NB4 (cell line): ENCODE measurements around the gene PTPN9.
"Not testable (repeated sequence)": the region's sequence is repeated elsewhere in the genome, so short reads cannot be mapped to it uniquely, and the experiment has no call there.

ENCODE experiments used
- DNase-seq: peaks from one replicate; pipeline ENCODE4 v3.0.0; 2010; ENCODE audit warnings: low read depth
- H3K4me3 ChIP-seq: one replicate; pipeline ENCODE4 v1.5.1; 2011; ENCODE audit warnings: mild to moderate bottlenecking, low read depth, low read length, moderate library complexity
- CTCF ChIP-seq: IDR thresholded peaks from one replicate; pipeline ENCODE4 v1.5.1; 2012; ENCODE audit warnings: low read depth, low read length
- MAX ChIP-seq: IDR thresholded peaks from 2 replicates; pipeline ENCODE4 v1.6.1; 2011; ENCODE audit warnings: low read depth, low read length
- MYC ChIP-seq: IDR thresholded peaks from 2 replicates; pipeline ENCODE4 v1.6.1; 2011; ENCODE audit warnings: low read depth, low read length
- POLR2A ChIP-seq: IDR thresholded peaks from 2 replicates; pipeline ENCODE4 v1.6.1; 2011; ENCODE audit warnings: mild to moderate bottlenecking; ENCODE audit not compliant: insufficient read length; ENCODE audit errors: extremely low read depth

PTPN9 gene

GRCh38 chr15:75570126-75570845, 8.8 kb downstream of the PTPN9 start:
- H3K4me3 ChIP-seq = no peak overlapping the region
- no peak for DNase-seq
- TF ChIP-seq POLR2A = no peak
- no peak for TF ChIP-seq MYC
- no peak for TF ChIP-seq MAX
- TF ChIP-seq CTCF = no peak

GRCh38 chr15:75565062-75565970, 13.8 kb downstream of the PTPN9 start:
- no peak overlapping the region for H3K4me3 ChIP-seq
- DNase-seq = no peak
- TF ChIP-seq MAX (no peak), POLR2A (no peak), CTCF (no peak), MYC (no peak)

- no peak for DNase-seq
- no peak for TF ChIP-seq CTCF
- no peak for TF ChIP-seq MYC
- no peak for TF ChIP-seq POLR2A
- no peak for TF ChIP-seq MAX
- H3K4me3 ChIP-seq = no peak overlapping the region
Observed at GRCh38 chr15:75561888-75562287, 17.2 kb downstream of the PTPN9 start.

- not testable (repeated sequence) for DNase-seq, H3K4me3 ChIP-seq
Observed at GRCh38 chr15:75559360-75559759, 19.8 kb downstream of the PTPN9 start.

- not testable (repeated sequence) for H3K4me3 ChIP-seq, DNase-seq
Observed at GRCh38 chr15:75558955-75559354, 20.2 kb downstream of the PTPN9 start.

GRCh38 chr15:75554717-75555116, 24.4 kb downstream of the PTPN9 start:
- no peak overlapping the region for H3K4me3 ChIP-seq
- no peak for TF ChIP-seq MYC
- TF ChIP-seq MAX = no peak
- no peak for TF ChIP-seq CTCF
- TF ChIP-seq POLR2A = no peak

More at GRCh38 chr15:75554717-75555116, 24.4 kb downstream of the PTPN9 start:
- no peak for DNase-seq
